ENCODE measurements around the gene PROM2.

The PROM2 gene

DNA sequence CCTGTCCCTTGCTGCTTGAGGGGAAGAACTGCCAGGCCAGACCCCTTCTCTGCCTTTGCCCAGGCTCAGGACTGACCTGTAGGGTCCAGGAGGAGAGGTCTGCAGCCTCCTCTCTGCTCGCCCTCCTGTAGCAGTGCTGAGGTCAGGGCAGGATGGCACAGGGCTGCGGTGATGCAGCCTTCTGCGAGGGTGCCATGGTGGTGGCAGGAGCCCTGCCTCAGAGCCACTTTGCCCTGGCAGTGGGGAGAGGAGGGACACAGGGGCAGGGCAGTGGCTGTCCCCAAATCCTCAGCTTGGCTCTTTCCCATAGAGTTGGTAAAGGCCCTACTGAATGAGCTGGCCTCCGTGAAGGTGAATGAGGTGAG lies 884 bp downstream of the PROM2 start:
- no peak overlapping the region for H3K4me3 ChIP-seq (ENCODE audit: low read depth, low read length)
- TF ChIP-seq, protein P1, sequence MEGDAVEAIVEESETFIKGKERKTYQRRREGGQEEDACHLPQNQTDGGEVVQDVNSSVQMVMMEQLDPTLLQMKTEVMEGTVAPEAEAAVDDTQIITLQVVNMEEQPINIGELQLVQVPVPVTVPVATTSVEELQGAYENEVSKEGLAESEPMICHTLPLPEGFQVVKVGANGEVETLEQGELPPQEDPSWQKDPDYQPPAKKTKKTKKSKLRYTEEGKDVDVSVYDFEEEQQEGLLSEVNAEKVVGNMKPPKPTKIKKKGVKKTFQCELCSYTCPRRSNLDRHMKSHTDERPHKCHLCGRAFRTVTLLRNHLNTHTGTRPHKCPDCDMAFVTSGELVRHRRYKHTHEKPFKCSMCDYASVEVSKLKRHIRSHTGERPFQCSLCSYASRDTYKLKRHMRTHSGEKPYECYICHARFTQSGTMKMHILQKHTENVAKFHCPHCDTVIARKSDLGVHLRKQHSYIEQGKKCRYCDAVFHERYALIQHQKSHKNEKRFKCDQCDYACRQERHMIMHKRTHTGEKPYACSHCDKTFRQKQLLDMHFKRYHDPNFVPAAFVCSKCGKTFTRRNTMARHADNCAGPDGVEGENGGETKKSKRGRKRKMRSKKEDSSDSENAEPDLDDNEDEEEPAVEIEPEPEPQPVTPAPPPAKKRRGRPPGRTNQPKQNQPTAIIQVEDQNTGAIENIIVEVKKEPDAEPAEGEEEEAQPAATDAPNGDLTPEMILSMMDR (IDR thresholded peaks at IDR 0.05; ENCODE audit: low read depth, low read length) = no peak

DNA sequence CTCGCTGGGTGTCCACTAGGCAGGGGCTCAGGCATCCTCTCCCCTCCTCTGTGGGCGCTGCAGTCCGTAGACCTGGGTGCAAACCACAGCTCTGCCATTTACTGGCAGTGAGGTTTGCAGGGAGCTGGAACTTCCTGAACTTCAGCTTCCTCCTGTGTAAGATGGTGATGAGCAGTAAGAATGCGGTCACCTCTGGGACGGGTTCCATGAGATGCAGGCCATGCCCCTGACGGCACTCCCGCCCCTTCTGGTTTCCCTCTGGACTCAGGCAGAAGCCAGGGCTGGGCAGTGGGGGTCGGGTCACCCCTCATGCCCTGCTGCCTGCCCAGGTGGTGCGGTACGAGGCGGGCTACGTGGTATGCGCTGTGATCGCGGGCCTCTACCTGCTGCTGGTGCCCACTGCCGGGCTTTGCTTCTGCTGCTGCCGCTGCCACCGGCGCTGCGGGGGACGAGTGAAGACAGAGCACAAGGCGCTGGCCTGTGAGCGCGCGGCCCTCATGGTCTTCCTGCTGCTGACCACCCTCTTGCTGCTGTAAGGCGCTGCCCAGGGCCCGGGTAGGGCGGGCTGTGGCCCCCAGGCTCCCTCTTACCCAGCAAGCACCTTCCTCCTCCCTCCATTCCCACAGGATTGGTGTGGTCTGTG lies 1.5 kb downstream of the PROM2 start:
- TF ChIP-seq, protein P1 (IDR thresholded peaks at IDR 0.05; ENCODE audit: low read depth, low read length) = no peak
- H3K4me3 ChIP-seq (ENCODE audit: low read depth, low read length) = no peak overlapping the region

DNA sequence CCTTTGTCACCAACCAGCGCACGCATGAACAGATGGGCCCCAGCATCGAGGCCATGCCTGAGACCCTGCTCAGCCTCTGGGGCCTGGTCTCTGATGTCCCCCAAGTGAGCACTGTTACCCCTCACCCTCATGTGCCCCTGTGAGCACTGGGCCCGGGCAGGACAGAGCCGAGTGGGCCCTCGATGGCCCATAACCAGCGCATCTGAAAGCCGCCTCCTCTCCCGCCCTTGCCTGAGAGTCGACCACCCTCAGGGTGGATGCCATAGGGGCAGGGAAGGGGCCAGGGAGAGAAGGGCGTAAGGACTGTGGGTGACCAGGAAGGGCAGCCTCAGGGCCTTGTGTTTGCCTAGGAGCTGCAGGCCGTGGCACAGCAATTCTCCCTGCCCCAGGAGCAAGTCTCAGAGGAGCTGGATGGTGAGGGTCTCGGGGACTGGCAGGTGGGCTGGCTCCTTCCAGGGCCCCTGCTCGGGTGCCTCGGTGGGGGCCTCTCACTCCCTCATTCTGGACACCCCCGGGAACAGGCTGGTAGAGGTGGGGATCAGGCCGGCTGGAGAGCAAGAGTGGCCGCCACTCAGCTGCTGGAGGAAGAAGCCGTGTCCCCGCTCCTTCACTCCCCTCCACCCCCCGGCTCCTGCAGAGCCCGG lies 2.1 kb downstream of the PROM2 start:
- TF ChIP-seq, protein P1 (IDR thresholded peaks at IDR 0.05; ENCODE audit: low read depth, low read length) = no peak
- no peak overlapping the region for H3K4me3 ChIP-seq (ENCODE audit: low read depth, low read length)

DNA sequence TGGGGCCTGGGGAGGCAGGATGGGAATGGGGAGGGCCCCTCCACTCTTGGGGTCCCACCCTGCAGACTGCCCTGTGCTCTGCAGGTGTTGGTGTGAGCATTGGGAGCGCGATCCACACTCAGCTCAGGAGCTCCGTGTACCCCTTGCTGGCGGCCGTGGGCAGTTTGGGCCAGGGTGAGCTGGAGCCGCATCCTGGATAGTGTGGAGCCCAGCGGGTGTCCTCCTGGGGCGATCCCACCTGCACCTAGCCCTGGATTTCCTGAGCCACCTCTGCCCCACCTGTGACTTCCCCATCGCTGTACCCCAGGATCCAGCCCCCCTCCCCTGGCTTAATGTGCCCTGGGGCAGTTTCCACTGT lies 2.6 kb downstream of the PROM2 start:
- TF ChIP-seq, protein P1 (IDR thresholded peaks at IDR 0.05; ENCODE audit: low read depth, low read length) = no peak
- H3K4me3 ChIP-seq (ENCODE audit: low read depth, low read length) = no peak overlapping the region

DNA sequence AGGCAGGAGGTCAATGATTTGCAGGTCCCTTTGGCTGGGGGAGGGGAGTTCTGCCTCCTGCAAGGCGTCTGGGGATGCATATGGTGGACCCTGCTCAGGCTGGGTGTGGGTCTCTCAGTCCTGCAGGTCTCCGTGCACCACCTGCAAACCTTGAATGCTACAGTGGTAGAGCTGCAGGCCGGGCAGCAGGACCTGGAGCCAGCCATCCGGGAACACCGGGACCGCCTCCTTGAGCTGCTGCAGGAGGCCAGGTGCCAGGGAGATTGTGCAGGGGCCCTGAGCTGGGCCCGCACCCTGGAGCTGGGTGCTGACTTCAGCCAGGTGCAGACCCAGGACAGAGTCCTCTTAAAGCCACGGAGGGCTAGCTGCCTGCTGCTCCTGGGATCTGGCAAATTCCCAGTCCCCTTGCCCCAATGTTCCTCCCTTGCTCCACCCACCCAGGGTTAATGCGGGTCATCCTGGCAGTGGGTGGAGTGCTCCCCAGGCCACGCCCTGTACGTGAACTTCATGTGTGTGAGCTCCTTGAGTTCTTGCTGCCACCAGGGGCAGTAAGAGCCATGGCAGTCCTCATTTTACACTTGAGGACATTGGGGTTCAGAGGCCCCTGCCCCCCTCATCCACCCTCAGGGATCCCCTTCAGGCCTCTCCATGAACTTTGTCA lies 3.1 kb downstream of the PROM2 start:
- H3K4me3 ChIP-seq (ENCODE audit: low read depth, low read length) = no peak overlapping the region
- TF ChIP-seq, protein P1 (IDR thresholded peaks at IDR 0.05; ENCODE audit: low read depth, low read length) = no peak

DNA sequence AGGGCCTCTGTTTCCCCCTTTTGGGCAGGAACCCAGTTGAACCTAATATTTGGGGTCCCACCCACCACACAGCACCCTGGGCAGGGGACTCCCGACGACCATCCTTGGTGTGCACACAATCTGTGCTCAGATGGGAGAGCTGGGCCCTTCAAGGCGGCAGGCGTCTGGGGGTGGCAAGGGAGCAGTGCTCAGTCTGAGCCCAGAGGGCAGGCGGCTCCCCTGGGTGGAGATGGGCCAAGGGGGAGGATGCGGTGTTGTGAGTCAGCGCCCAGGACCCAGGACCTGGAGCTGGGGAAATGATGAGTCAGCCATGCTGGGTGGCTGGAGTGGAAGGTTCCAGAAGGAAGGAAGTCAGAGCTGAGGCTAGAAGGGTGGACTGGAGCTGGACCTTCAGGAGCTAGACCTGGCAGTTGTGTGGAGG lies 3.8 kb downstream of the PROM2 start:
- TF ChIP-seq, protein P1 (IDR thresholded peaks at IDR 0.05; ENCODE audit: low read depth, low read length) = no peak
- no peak overlapping the region for H3K4me3 ChIP-seq (ENCODE audit: low read depth, low read length)

DNA sequence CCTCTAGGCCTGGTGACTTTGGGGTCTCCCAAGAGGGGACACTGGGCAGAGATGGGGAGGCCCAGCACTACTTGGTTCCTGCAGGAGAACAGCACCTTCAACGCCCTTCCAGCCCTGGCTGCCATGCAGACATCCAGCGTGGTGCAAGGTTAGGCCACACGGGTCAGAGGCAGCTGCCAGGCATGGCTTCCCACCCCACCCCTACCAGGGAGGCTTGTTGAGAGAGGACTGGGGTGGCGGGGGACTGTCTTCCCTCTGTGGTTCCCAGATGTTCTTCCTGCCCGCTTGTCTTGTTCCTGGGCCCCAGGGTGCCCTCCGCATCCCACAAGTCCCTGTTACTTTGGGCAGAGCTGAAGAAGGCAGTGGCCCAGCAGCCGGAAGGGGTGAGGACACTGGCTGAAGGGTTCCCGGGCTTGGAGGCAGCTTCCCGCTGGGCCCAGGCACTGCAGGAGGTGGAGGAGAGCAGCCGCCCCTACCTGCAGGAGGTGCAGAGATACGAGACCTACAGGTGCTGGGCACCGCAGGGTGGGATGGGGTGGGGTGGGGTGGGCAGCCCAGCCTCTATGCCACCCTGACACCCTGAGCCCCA lies 4.5 kb downstream of the PROM2 start:
- no peak overlapping the region for H3K4me3 ChIP-seq (ENCODE audit: low read depth, low read length)
- TF ChIP-seq, protein P1 (IDR thresholded peaks at IDR 0.05; ENCODE audit: low read depth, low read length) = no peak
